Measurements from ENCODE around the gene KLK5. TPM values are rescaled to one million over a fixed set of nuclear protein-coding genes. Genes with fewer than 3 reads are reported as not detected.

KLK5 gene
- total RNA-seq, 1 experiment from 2014 or later: 1.0 TPM

- TF ChIP-seq E2F4 (CRISPR knock-in tag; IDR thresholded peaks at IDR 0.05; ENCODE audit: borderline replicate concordance, low read depth): no peak
- TF ChIP-seq HMGXB4 (CRISPR knock-in tag; IDR thresholded peaks at IDR 0.05): no peak
- no peak for TF ChIP-seq ZBTB43 (CRISPR knock-in tag; IDR thresholded peaks at IDR 0.05)
Observed at GRCh38 chr19:50928831-50929230, 24.0 kb downstream of the KLK5 start (continued).

- H3K4me1 Mint-ChIP-seq: peaks cover 19% of the 10 kb centered on the region
- no peak overlapping the region for H3K27ac Mint-ChIP-seq
- no peak for ATAC-seq
- no peak overlapping the region for H3K4me3 Mint-ChIP-seq
- H3K27me3 Mint-ChIP-seq (ENCODE audit: low read depth): peaks cover 25% of the 10 kb centered on the region
- H3K36me3 Mint-ChIP-seq: no peaks in the 10 kb centered on the region
- DNase-seq (ENCODE audit: low spot score): no peak
- ChIA-PET POLR2A (no interaction called here), CTCF (interaction anchor here (1.8 to 6.9 kb wide), 2 partner anchors 92 to 170 kb away, joined by 5 to 84 read pairs; no protein-coding TSS in a partner anchor)
- H3K9me3 Mint-ChIP-seq: no peaks in the 10 kb centered on the region
- TF ChIP-seq CTCF (IDR thresholded peaks at IDR 0.05) (no peak), MLX (CRISPR knock-in tag; IDR thresholded peaks at IDR 0.05) (no peak), ZNF281 (CRISPR knock-in tag; IDR thresholded peaks at IDR 0.05) (no peak), ZNF532 (CRISPR knock-in tag; IDR thresholded peaks at IDR 0.05; ENCODE audit: borderline replicate concordance) (no peak), GTF2I (CRISPR knock-in tag; conservative IDR thresholded peaks at IDR 0.05) (no peak), PRDM15 (CRISPR knock-in tag; IDR thresholded peaks at IDR 0.05) (no peak), MYBL2 (CRISPR knock-in tag; IDR thresholded peaks at IDR 0.05) (no peak), ERG (CRISPR knock-in tag; IDR thresholded peaks at IDR 0.05) (no peak), ETV6 (CRISPR knock-in tag; IDR thresholded peaks at IDR 0.05) (no peak), ZBTB43 (CRISPR knock-in tag; IDR thresholded peaks at IDR 0.05) (no peak), NFYB (CRISPR knock-in tag; conservative IDR thresholded peaks at IDR 0.05; ENCODE audit: low read depth) (no peak), SP1 (CRISPR knock-in tag; conservative IDR thresholded peaks at IDR 0.05) (no peak)
Observed at GRCh38 chr19:50926144-50926543, 26.7 kb downstream of the KLK5 start.
